NAMALWA (cell line): Measurements from ENCODE around the gene SEMA6A.

Experiments used
- DNase-seq: peaks from one replicate; pipeline ENCODE4 v3.0.0-alpha.2; 2015; ENCODE audit warnings: low spot score

SEMA6A gene

GRCh38 chr5:116464144-116464708 lies 110.4 kb downstream of the SEMA6A start:
- no peak for DNase-seq

- no peak for DNase-seq
Measured at GRCh38 chr5:116462500-116462899, 112.1 kb downstream of the SEMA6A start.

GRCh38 chr5:116459301-116459700 lies 115.3 kb downstream of the SEMA6A start:
- DNase-seq: no peak

GRCh38 chr5:116457062-116457461 lies 117.6 kb downstream of the SEMA6A start:
- no peak for DNase-seq

GRCh38 chr5:116456036-116456435 lies 118.6 kb downstream of the SEMA6A start:
- DNase-seq: no peak

DNA sequence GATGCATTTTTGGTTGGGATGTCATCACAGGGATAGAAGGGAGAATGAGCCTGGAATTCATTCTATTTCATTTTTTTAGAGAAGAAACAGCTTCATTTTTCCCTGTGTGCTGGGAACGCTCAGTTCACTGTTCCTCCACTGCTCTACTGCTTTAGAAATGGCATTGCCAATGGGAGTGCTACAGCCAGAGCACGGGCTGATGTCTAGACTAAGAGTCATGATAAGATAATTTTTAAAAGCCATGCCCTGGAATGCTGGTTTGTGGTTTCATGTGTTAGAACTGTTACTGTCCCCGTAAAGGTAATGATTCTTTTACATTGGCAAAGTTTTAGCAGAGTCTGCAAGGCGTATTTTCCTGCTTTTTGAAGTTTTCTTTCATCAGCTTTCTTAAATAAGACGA lies 119.6 kb downstream of the SEMA6A start:
- no peak for DNase-seq

DNA sequence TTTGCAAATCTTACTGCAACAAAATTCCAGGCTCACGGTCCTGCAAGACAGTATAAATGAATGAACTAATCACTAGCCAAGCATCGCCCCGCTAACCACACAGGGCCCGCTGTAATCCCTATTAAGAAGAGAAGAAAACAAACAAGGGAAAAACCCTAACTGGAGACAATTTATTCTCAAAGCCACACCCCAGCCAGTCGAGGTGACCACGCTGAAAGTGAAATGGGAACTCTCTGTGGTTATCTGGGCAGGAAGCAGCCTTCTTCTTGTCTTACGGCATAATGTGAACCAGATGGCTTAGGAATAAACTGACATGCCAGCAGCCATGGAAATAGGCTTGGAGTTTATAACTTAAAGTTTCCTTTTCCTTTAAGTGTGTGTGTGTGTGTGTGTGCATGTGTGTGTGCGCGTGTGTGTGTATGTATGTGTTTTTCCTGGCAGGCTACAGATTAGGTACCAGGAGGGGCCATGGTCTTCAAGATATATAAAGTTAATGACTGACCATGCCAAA lies 120.2 kb downstream of the SEMA6A start:
- DNase-seq: no peak

DNA sequence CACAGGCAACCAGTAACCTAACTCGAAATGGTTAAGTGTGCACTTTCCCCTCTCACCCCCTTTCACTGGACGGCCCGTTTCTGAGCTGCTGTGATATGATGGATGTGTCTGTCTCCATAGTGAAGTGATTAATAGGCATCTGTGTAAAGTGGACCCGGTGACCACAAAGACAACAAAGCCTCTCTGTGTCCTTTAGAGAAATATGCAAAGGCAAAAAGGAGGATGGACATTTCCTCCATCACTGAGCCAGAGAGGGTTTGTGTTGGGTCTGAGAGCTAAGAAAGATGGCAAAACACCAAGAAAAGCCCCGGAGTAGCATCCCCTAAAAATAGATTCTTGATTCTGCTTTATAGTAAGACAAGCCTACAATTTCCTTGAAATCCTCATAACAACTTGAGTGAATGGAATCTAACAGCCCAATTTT lies 120.6 kb downstream of the SEMA6A start:
- DNase-seq: no peak

GRCh38 chr5:116452774-116453368 lies 121.8 kb downstream of the SEMA6A start:
- DNase-seq: no peak

DNA sequence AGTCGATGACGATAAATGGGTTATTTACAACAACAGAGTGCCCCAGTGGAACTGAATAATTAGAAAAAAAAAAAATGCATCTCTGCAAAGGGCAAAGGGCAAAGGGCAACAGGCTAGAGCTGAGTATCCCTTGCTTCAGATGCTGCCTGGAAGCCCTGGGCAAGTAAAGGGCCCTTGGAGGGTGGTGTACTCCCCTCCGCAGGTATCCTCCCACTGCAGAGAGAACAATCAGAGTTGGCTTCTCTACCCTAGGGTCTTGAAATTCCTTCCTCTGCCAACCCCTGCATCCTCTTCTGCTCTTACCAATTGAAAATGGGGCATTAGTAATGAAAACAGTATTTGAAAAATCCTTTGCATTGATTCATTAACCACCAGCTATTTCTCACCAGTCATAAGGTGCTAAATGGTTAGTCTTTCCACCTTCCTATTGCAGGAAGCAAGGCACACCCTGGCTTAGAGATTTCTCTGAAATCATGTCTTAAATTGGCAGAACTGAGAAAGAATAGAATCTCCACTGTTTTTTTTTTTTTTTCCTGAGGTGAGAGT lies 122.6 kb downstream of the SEMA6A start:
- no peak for DNase-seq

DNA sequence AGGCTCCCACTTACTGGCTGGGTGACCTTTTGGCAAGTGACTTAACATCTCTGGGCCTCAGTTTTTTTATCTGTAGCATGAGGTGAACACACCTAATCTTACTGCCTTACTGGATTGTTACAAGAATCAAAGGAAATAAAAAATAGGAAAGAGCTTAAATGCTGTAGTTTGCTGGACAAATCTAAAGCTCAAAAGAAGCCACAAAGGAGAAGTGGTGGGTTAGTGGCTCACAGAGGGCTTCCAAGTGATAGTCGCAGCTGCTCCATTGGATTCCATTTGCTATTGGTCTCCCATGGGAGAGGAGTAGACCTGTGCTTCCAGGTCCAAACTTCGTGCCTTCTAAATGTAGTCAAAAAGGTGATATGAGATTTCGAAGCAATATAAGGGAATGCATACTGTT lies 123.6 kb downstream of the SEMA6A start:
- DNase-seq: no peak

DNA sequence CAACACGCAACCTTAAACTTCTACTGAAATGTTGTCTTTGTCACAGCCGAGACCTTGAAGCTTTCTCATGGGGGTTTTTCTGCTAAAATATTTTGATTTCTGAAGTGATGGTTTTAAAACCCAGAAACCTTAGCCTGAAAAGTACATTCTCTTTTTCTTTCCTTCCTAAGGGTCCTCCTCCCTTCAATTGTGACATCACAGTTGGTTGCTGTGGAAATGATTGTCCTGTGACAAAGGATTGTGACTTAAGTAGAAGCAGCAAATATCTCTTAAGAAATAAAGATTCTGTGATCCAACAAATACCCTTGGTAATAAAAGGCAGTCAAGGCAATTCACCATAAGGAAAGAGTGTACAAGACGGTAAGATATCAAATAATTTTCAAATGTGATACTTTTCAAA lies 125.2 kb downstream of the SEMA6A start:
- no peak for DNase-seq

DNA sequence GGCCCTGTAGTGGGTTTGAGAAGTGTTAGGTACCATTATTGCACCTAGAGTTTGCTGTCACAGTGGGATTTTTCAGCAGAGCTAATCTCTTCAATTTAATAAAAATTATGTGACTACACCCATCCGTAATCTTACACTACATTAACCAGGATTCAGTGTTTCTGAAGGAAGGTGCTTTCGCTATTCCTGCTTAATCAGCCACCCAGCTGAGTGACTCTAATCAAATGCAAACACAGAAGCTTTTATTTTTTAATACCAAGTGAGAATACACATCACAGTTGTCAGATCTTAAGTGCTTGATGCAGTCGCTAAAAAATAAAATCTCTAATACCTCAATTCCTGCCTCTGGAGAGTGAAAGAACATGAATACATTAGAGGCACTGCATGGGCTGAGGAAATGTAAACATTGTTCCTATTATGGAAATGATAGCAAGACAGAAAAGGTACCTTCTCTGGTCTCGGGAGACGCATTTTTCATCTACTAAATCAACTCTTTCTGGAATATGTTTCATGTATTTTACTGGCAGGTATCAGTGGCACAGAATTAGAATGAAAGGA lies 125.7 kb downstream of the SEMA6A start:
- DNase-seq: no peak

- DNase-seq: no peak
Measured at GRCh38 chr5:116448450-116448849, 126.2 kb downstream of the SEMA6A start.

DNA sequence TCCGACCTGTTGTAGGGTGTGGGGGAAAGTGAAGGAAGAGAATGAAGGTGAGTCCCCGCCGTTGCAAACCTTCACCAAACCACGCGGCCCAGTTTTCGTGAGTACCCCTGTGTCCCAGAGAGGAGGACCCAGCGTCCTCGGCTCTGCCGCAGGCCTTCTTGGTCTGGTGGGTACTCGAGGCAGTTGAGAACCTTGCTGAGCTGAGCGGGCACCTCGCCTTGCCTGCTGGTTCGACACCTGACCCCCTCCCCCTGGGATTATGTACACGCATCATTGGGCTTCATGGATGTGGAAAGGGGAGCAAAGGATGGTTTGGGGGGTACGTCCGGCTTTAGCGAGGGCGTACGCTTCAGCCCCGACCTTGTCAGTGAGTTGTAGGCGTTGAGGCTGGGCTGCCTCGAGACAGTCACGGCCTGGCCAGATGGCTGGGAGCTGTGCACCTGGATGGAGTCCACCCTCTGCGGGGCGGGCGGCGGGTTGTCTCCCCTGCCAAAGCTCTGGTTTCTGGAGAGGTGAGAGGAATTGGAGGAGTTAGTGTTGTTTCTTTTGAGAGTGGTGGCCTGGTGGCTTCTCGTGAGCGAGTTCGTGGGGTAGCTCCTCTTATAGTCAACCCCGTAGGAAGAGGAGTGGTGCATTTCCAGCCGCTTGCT lies 128.1 kb downstream of the SEMA6A start:
- no peak for DNase-seq

DNA sequence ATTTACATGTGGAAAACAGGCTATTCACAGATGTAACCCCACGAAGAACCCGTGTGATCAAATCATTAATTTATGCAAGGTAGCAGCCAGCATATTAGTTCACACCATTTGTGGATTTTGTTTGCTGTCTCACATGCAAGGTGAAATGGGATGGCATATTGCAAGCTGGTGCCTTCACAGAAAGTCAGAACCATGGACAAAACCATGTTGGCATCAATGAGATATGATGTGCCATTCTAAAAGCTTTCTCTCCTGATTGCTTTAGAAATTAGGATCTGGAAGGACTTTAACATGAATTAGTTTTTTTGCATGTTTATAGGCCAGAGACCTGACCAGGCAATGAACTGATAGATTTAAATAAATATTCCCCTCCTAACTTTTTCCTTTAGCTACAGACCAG lies 129.3 kb downstream of the SEMA6A start:
- DNase-seq: no peak

DNA sequence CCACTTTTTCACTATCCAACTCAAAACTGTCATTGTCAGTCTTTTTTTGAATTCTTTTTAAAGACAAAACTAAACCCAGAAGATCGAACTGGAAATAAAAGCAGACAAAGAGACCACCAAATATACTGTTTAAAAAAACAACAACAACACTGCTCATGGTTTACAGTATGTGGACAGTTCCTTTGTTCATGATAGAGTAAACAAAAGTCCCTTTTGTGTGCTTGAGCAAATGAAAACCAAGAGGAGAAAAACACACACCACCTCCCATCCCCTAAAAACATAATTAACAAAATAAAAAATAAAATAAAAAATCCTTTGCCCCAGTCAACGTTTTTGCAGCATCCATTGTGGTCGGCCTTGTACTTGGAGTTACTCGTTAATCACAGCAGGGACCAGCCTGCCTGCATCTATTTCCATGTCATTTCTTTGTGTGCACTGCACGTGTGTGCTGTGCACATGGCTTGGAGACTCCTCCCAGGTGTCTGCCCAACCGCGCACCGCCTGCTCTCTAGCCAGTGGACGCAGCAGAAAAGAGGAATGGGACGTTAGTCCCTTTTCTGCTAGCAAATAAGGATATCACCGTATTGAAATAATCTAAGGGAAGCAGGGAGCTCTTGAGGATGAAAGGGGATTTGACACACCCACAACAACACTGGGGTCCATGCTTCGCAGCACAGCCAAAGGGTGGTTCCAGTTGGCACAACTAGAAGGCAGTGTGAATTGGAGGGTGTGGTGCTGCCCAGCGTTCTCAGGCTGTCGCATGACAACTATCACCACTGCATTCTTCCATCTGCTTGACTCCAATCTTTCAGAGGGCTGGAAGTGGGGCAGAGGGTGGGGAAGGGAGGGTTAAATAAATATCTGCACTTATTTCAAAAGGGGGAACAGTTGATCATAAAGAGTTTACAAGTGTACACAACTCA lies 130.0 kb downstream of the SEMA6A start:
- DNase-seq: no peak

DNA sequence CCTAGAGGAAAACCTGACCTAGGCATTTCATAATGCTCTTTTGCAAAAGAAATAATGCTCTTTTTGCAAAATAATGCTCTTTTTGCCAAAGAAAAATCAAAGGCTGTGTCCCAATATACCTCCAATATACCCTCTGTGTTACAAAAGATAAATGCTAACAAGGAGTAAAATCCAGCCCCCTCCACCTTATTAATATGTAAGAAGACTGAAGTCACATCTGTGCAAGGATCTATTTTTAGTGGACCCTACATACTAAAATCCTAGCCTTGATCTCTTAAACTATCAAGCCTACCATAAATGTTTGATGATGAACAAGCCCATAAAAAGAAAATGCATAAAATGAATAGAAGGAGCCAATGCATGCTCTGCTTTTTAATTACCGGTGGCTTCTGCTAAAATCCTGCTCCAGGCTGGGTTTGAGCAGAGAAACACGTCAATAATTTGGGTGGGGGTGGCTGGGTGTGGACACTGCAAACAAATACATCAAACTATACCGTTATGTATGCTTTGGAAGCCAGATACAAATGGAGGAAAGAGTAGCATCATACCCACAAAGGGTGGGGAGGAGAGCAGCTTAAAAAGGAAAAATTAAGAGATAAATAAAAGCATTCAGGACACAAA lies 131.6 kb downstream of the SEMA6A start:
- DNase-seq: no peak

- no peak for DNase-seq
Measured at GRCh38 chr5:116442095-116442534, 132.5 kb downstream of the SEMA6A start.

DNA sequence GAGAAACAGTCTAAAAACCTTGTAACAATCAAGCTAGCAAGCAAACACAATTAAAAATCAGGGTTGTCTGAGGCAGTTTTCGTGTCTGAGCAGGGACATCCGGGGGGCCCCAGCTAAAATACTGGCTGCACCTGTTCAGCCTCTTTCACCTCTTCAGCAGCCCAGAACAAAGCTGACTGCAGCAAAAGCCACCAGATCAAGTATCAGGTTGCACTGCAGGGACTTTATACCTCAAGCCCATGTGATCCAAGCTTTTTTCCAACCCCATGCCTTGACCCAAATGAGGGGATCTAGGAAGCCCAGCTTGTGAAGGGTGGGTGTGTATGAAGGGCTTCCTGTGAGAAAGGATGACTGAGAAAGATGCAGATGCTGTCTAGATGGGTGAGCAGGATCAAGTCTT lies 133.4 kb downstream of the SEMA6A start:
- no peak for DNase-seq

- no peak for DNase-seq
Measured at GRCh38 chr5:116440457-116441001, 134.1 kb downstream of the SEMA6A start.
